ENCODE measurements around the gene STK32B. TPM values are rescaled to one million over a fixed set of nuclear protein-coding genes. Genes with fewer than 3 reads are reported as not detected.

Gene STK32B
- total and polyA plus RNA-seq, 9 of the 15 experiments (the other 6 are each of a cell fraction or from before 2014, with no cell fraction given) = 0.03 to 0.20 (median 0.07) TPM; not detected in 2

- TF ChIP-seq, protein P1, sequence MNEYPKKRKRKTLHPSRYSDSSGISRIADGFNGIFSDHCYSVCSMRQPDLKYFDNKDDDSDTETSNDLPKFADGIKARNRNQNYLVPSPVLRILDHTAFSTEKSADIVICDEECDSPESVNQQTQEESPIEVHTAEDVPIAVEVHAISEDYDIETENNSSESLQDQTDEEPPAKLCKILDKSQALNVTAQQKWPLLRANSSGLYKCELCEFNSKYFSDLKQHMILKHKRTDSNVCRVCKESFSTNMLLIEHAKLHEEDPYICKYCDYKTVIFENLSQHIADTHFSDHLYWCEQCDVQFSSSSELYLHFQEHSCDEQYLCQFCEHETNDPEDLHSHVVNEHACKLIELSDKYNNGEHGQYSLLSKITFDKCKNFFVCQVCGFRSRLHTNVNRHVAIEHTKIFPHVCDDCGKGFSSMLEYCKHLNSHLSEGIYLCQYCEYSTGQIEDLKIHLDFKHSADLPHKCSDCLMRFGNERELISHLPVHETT (CRISPR knock-in tag; conservative IDR thresholded peaks at IDR 0.05 in 1 of 2, IDR thresholded peaks at IDR 0.05 in 1 of 2) = no peak
- TF ChIP-seq IRF2 (CRISPR knock-in tag; IDR thresholded peaks at IDR 0.05) (no peak), ZNF232 (CRISPR knock-in tag; IDR thresholded peaks at IDR 0.05) (no peak)
Observed at GRCh38 chr4:5192271-5192670, 141.0 kb downstream of the STK32B start (continued).

GRCh38 chr4:5192678-5193077 lies 141.4 kb downstream of the STK32B start:
- FAIRE-seq = no peak
- 1% methylated on average over 11 of the region's 12 CpGs for WGBS (ENCODE audit: insufficient coverage, low coverage, missing lambda C conversion rate)
- in situ Hi-C loops (cut with MboI) = no loop called here
- Histone ChIP-seq H3K79me2 (ENCODE audit: control insufficient read depth, insufficient read depth, low read length) (no peaks in the 10 kb centered on the region), H3K4me3 (no peak overlapping the region), H3K9me3 (replicated peaks; ENCODE audit: control insufficient read depth, insufficient read depth, low read depth, low read length) (no peaks in the 10 kb centered on the region), H3K4me2 (ENCODE audit: insufficient read depth, low read length) (no peak overlapping the region), H3K36me3 (ENCODE audit: control insufficient read depth, insufficient read depth, low read length) (no peaks in the 10 kb centered on the region), H2AFZ (ENCODE audit: low read depth, low read length) (no peak overlapping the region), H4K20me1 (replicated peaks; ENCODE audit: control insufficient read depth, insufficient read depth, low read length) (peaks cover 4% of the 10 kb centered on the region; the same call in 1 of the 2 replicates), H3K27me3 (ENCODE audit: control insufficient read depth in 2 of 2, insufficient read depth in 2 of 2, low read length in 2 of 2) (peaks cover 16 to 37% of the 10 kb centered on the region in 2 experiments; a peak in 3 of 5 replicates), H3K9ac (ENCODE audit: insufficient read depth in 1 of 2, low read depth in 2 of 2, low read length in 2 of 2) (no peak overlapping the region), H3K9me1 (ENCODE audit: control insufficient read depth, insufficient read depth, low read length) (no peaks in the 10 kb centered on the region), H3K27ac (ENCODE audit: extremely low read depth, low read depth, low read length) (no peak overlapping the region), H3K4me1 (replicated peaks in 1 of 2; ENCODE audit: control insufficient read depth in 2 of 2, insufficient read depth in 2 of 2, low read length in 2 of 2) (no peaks in the 10 kb centered on the region)
- BruUV-seq (replicated peaks) = no TSS peak
- no peak for ATAC-seq
- intact Hi-C loops (cut with micrococcal nuclease) = no loop called here
- no peak for DNase-seq (ENCODE audit: extremely low read depth in 1 of 4, low spot score in 3 of 4)
- ChIA-PET CTCF (ENCODE audit: low intra/inter-chr PET ratio) (no interaction called here), POLR2A (no interaction called here)
- no peak for TF ChIP-seq ILF3 (IDR thresholded peaks at IDR 0.05; ENCODE audit: borderline replicate concordance)
- no peak for TF ChIP-seq HDAC3 (IDR thresholded peaks at IDR 0.05; ENCODE audit: borderline replicate concordance, partially characterized antibody)
- no peak for TF ChIP-seq TCFL5 (CRISPR knock-in tag; conservative IDR thresholded peaks at IDR 0.05)
- TF ChIP-seq BCLAF1 (IDR thresholded peaks at IDR 0.05; ENCODE audit: borderline replicate concordance in 1 of 2, control insufficient read depth in 1 of 2, low read depth in 2 of 2, low read length in 1 of 2) = no peak
- TF ChIP-seq RUNX1 (IDR thresholded peaks at IDR 0.05; ENCODE audit: low read depth) = no peak
- TF ChIP-seq CSDE1 (IDR thresholded peaks at IDR 0.05) = no peak
- TF ChIP-seq, protein P2, sequence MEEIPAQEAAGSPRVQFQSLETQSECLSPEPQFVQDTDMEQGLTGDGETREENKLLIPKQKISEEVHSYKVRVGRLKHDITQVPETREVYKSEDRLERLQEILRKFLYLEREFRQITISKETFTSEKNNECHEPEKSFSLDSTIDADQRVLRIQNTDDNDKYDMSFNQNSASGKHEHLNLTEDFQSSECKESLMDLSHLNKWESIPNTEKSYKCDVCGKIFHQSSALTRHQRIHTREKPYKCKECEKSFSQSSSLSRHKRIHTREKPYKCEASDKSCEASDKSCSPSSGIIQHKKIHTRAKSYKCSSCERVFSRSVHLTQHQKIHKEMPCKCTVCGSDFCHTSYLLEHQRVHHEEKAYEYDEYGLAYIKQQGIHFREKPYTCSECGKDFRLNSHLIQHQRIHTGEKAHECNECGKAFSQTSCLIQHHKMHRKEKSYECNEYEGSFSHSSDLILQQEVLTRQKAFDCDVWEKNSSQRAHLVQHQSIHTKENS (CRISPR knock-in tag; IDR thresholded peaks at IDR 0.05) = no peak
- TF ChIP-seq, protein P3, sequence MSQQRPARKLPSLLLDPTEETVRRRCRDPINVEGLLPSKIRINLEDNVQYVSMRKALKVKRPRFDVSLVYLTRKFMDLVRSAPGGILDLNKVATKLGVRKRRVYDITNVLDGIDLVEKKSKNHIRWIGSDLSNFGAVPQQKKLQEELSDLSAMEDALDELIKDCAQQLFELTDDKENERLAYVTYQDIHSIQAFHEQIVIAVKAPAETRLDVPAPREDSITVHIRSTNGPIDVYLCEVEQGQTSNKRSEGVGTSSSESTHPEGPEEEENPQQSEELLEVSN (IDR thresholded peaks at IDR 0.05; ENCODE audit: borderline replicate concordance in 1 of 2, extremely low read depth in 1 of 2, insufficient read depth in 1 of 2, insufficient read length in 1 of 2, low read depth in 1 of 2, low read length in 1 of 2, poor library complexity in 1 of 2, severe bottlenecking in 1 of 2) = no peak
- no peak for TF ChIP-seq HOXB6 (CRISPR knock-in tag; IDR thresholded peaks at IDR 0.05; ENCODE audit: borderline replicate concordance)
- TF ChIP-seq ZNF316 (IDR thresholded peaks at IDR 0.05) = no peak
- no peak for TF ChIP-seq HDAC1 (IDR thresholded peaks at IDR 0.05)
